SK-N-SH treated with all-trans-retinoic acid at 6 μM for 48 hours (cell line): Measurements from ENCODE around the gene PIK3CD.
"Not testable (repeated sequence)": the region's sequence is repeated elsewhere in the genome, so short reads cannot be mapped to it uniquely, and the experiment has no call there.

Experiments used
- ATAC-seq: fragments of 200-7000 bp; cut with Tn5 transposase; 3 replicates; pipeline ENCODE4 v1.9.1; 2020; ENCODE audit warnings: mild to moderate bottlenecking, moderate library complexity
- ARNTL ChIP-seq: fragments of 450-650 bp; formaldehyde crosslinking; IDR thresholded peaks from 2 replicates; pipeline ENCODE4 v1.5.0; 2020; ENCODE audit warnings: low read depth, mild to moderate bottlenecking, moderate library complexity, borderline replicate concordance
- BACH2 ChIP-seq: fragments of 250-450 bp; sonication (Bioruptor Pico); IDR thresholded peaks from 2 replicates; pipeline ENCODE4 v1.9.0; 2021; ENCODE audit warnings: mild to moderate bottlenecking, borderline replicate concordance
- CSDC2 ChIP-seq: fragments of 250-450 bp; sonication (Bioruptor Pico); IDR thresholded peaks from 2 replicates; pipeline ENCODE4 v1.5.0; 2020; ENCODE audit warnings: mild to moderate bottlenecking, moderate library complexity
- ESRRG ChIP-seq: fragments of 250-450 bp; sonication (Bioruptor Pico); IDR thresholded peaks from 2 replicates; pipeline ENCODE4 v1.6.1; 2021; ENCODE audit warnings: mild to moderate bottlenecking
- GLIS3 ChIP-seq: fragments of 250-450 bp; sonication (Bioruptor Pico); IDR thresholded peaks from 2 replicates; pipeline ENCODE4 v1.5.0; 2020; ENCODE audit warnings: mild to moderate bottlenecking, moderate library complexity
- ISL1 ChIP-seq: fragments of 250-450 bp; sonication (Bioruptor Pico); IDR thresholded peaks from 2 replicates; pipeline ENCODE4 v2.1.2; 2022; ENCODE audit warnings: mild to moderate bottlenecking, moderate library complexity
- OSR1 ChIP-seq: fragments of 250-450 bp; sonication (Bioruptor Pico); IDR thresholded peaks from 2 replicates; pipeline ENCODE4 v1.8.0; 2022; ENCODE audit warnings: moderate library complexity, mild to moderate bottlenecking, inconsistent platforms
- RARB ChIP-seq: fragments of 250-450 bp; sonication (Bioruptor Pico); IDR thresholded peaks from 2 replicates; pipeline ENCODE4 v1.8.0; 2021; ENCODE audit warnings: mild to moderate bottlenecking, moderate library complexity
- SNAI2 ChIP-seq: fragments of 250-450 bp; sonication (Bioruptor Pico); IDR thresholded peaks from 2 replicates; pipeline ENCODE4 v1.5.0; 2020; ENCODE audit warnings: mild to moderate bottlenecking, moderate library complexity
- TOX ChIP-seq: fragments of 250-450 bp; sonication (Bioruptor Pico); IDR thresholded peaks from 2 replicates; pipeline ENCODE4 v1.8.0; 2021; ENCODE audit warnings: mild to moderate bottlenecking, moderate library complexity, borderline replicate concordance
- ZFP30 ChIP-seq: fragments of 450-650 bp; formaldehyde crosslinking; IDR thresholded peaks from 2 replicates; pipeline ENCODE4 v1.5.0; 2022; ENCODE audit warnings: mild to moderate bottlenecking, moderate library complexity
- ZNF70 ChIP-seq: fragments of 450-650 bp; formaldehyde crosslinking; IDR thresholded peaks from 2 replicates; pipeline ENCODE4 v1.5.0; 2020; ENCODE audit warnings: mild to moderate bottlenecking, moderate library complexity
- ZNF8 ChIP-seq: fragments of 450-650 bp; formaldehyde crosslinking; IDR thresholded peaks from 2 replicates; pipeline ENCODE4 v1.5.0; 2020; ENCODE audit warnings: mild to moderate bottlenecking, moderate library complexity
- TF ChIP-seq, protein P1 (sequence below): fragments of 250-450 bp; sonication (Bioruptor Pico); IDR thresholded peaks from 2 replicates; pipeline ENCODE4 v1.5.0; 2020; ENCODE audit warnings: mild to moderate bottlenecking, moderate library complexity
- TF ChIP-seq, protein P2 (sequence below): fragments of 250-450 bp; sonication (Bioruptor Pico); IDR thresholded peaks from 2 replicates; pipeline ENCODE4 v1.5.1; 2021; ENCODE audit warnings: mild to moderate bottlenecking, moderate library complexity
- TF ChIP-seq, protein P3 (sequence below): fragments of 250-450 bp; sonication (Bioruptor Pico); IDR thresholded peaks from 2 replicates; pipeline ENCODE4 v1.8.0; 2020; ENCODE audit warnings: mild to moderate bottlenecking, moderate library complexity, borderline replicate concordance
- TF ChIP-seq, protein P4 (sequence below): fragments of 250-450 bp; sonication (Bioruptor Pico); IDR thresholded peaks from 2 replicates; pipeline ENCODE4 v1.8.0; 2021; ENCODE audit warnings: low read depth, mild to moderate bottlenecking, moderate library complexity, borderline replicate concordance
- TF ChIP-seq, protein P5 (sequence below): fragments of 250-450 bp; sonication (Bioruptor Pico); IDR thresholded peaks from 2 replicates; pipeline ENCODE4 v1.5.1; 2020; ENCODE audit warnings: low read depth, mild to moderate bottlenecking, moderate library complexity

The PIK3CD gene

DNA sequence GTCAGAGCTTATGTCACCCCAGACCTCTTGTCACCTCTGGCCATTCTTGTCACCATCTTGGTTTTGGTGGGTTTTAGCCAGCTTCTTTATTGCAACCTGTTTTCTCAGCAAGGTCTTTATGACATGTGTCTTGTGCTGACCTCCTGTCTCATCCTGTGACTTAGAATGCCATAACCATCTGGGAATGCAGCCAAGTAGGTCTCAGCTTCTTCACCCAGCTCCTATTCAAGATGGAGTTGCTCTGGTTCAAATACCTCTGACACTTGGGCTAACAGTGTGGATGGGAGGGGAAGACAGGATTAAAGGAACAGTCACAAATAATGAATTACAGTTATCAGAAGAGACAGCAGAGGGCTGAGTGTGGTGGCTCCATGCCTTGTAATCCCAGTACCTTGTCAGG, 30.5 kb upstream of the PIK3CD start (continued):
- TF ChIP-seq, protein P1, sequence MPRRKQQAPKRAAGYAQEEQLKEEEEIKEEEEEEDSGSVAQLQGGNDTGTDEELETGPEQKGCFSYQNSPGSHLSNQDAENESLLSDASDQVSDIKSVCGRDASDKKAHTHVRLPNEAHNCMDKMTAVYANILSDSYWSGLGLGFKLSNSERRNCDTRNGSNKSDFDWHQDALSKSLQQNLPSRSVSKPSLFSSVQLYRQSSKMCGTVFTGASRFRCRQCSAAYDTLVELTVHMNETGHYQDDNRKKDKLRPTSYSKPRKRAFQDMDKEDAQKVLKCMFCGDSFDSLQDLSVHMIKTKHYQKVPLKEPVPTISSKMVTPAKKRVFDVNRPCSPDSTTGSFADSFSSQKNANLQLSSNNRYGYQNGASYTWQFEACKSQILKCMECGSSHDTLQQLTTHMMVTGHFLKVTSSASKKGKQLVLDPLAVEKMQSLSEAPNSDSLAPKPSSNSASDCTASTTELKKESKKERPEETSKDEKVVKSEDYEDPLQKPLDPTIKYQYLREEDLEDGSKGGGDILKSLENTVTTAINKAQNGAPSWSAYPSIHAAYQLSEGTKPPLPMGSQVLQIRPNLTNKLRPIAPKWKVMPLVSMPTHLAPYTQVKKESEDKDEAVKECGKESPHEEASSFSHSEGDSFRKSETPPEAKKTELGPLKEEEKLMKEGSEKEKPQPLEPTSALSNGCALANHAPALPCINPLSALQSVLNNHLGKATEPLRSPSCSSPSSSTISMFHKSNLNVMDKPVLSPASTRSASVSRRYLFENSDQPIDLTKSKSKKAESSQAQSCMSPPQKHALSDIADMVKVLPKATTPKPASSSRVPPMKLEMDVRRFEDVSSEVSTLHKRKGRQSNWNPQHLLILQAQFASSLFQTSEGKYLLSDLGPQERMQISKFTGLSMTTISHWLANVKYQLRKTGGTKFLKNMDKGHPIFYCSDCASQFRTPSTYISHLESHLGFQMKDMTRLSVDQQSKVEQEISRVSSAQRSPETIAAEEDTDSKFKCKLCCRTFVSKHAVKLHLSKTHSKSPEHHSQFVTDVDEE (CRISPR knock-in tag), result no peak
- TF ChIP-seq, protein P2, sequence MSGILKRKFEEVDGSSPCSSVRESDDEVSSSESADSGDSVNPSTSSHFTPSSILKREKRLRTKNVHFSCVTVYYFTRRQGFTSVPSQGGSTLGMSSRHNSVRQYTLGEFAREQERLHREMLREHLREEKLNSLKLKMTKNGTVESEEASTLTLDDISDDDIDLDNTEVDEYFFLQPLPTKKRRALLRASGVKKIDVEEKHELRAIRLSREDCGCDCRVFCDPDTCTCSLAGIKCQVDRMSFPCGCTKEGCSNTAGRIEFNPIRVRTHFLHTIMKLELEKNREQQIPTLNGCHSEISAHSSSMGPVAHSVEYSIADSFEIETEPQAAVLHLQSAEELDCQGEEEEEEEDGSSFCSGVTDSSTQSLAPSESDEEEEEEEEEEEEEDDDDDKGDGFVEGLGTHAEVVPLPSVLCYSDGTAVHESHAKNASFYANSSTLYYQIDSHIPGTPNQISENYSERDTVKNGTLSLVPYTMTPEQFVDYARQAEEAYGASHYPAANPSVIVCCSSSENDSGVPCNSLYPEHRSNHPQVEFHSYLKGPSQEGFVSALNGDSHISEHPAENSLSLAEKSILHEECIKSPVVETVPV (CRISPR knock-in tag), result no peak

DNA sequence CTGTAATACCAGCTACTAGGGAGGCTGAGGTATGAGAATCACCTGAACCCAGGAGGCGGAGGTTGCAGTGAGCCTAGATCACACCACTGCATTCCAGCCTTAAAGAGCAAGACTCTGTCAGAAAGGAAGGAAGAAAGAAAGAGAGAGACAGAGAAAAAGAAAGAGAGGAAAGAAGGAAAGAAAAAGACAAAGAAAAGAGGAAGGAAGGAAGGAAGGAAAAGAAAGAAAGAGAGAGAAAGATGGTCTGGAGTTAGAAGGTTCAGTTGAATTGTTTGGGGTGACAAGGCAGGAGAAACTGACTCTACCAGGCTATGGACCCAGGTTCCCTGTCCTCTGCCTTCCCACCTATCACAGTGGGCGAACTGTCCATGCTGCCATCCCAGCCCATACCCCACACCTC, 27.4 kb upstream of the PIK3CD start:
- no peak for ATAC-seq
- TF ChIP-seq ARNTL (CRISPR knock-in tag) (no peak), SNAI2 (CRISPR knock-in tag) (no peak), OSR1 (CRISPR knock-in tag) (no peak), BACH2 (CRISPR knock-in tag) (no peak), CSDC2 (CRISPR knock-in tag) (no peak), ZNF70 (CRISPR knock-in tag) (no peak), ZFP30 (no peak), TOX (no peak), ISL1 (CRISPR knock-in tag) (no peak), RARB (no peak), ESRRG (no peak), GLIS3 (CRISPR knock-in tag) (no peak), ZNF8 (CRISPR knock-in tag) (no peak)
- TF ChIP-seq, protein P3, sequence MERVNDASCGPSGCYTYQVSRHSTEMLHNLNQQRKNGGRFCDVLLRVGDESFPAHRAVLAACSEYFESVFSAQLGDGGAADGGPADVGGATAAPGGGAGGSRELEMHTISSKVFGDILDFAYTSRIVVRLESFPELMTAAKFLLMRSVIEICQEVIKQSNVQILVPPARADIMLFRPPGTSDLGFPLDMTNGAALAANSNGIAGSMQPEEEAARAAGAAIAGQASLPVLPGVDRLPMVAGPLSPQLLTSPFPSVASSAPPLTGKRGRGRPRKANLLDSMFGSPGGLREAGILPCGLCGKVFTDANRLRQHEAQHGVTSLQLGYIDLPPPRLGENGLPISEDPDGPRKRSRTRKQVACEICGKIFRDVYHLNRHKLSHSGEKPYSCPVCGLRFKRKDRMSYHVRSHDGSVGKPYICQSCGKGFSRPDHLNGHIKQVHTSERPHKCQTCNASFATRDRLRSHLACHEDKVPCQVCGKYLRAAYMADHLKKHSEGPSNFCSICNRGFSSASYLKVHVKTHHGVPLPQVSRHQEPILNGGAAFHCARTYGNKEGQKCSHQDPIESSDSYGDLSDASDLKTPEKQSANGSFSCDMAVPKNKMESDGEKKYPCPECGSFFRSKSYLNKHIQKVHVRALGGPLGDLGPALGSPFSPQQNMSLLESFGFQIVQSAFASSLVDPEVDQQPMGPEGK (CRISPR knock-in tag), result no peak
- TF ChIP-seq, protein P4, sequence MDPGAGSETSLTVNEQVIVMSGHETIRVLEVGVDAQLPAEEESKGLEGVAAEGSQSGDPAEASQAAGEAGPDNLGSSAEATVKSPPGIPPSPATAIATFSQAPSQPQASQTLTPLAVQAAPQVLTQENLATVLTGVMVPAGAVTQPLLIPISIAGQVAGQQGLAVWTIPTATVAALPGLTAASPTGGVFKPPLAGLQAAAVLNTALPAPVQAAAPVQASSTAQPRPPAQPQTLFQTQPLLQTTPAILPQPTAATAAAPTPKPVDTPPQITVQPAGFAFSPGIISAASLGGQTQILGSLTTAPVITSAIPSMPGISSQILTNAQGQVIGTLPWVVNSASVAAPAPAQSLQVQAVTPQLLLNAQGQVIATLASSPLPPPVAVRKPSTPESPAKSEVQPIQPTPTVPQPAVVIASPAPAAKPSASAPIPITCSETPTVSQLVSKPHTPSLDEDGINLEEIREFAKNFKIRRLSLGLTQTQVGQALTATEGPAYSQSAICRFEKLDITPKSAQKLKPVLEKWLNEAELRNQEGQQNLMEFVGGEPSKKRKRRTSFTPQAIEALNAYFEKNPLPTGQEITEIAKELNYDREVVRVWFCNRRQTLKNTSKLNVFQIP (CRISPR knock-in tag), result no peak
- TF ChIP-seq, protein P2 (CRISPR knock-in tag), result no peak
- TF ChIP-seq, protein P1 (CRISPR knock-in tag), result no peak
- TF ChIP-seq, protein P5, sequence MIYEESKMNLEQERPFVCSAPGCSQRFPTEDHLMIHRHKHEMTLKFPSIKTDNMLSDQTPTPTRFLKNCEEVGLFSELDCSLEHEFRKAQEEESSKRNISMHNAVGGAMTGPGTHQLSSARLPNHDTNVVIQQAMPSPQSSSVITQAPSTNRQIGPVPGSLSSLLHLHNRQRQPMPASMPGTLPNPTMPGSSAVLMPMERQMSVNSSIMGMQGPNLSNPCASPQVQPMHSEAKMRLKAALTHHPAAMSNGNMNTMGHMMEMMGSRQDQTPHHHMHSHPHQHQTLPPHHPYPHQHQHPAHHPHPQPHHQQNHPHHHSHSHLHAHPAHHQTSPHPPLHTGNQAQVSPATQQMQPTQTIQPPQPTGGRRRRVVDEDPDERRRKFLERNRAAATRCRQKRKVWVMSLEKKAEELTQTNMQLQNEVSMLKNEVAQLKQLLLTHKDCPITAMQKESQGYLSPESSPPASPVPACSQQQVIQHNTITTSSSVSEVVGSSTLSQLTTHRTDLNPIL (CRISPR knock-in tag), result no peak

DNA sequence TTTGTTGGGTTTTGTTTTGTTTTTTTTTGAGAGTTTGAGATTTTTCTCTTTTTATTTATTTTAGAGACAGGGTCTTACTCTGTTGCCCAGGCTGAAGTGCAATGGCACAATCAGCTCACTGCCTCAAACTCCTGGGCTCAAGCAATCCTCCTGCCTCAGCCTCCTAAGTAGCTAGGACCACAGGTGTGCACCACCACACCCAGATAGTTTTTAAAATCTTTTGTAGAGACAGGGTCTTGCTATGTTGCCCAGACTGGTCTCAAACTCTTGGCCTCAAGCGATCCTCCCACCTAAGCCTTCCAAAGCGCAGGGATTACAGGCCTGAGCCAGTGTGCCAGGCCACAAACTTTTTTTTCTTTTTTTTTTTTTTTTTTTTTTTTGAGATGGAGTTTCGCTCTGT, 26.5 kb upstream of the PIK3CD start:
- ATAC-seq, result not testable (repeated sequence)
